Right forelimb (tissue), 1 donor: ENCODE measurements around the gene PLRG1.

Experiments
- DNase-seq: peaks from one replicate; pipeline ENCODE4 v3.0.0-alpha.2; 2018

PLRG1 gene

DNA sequence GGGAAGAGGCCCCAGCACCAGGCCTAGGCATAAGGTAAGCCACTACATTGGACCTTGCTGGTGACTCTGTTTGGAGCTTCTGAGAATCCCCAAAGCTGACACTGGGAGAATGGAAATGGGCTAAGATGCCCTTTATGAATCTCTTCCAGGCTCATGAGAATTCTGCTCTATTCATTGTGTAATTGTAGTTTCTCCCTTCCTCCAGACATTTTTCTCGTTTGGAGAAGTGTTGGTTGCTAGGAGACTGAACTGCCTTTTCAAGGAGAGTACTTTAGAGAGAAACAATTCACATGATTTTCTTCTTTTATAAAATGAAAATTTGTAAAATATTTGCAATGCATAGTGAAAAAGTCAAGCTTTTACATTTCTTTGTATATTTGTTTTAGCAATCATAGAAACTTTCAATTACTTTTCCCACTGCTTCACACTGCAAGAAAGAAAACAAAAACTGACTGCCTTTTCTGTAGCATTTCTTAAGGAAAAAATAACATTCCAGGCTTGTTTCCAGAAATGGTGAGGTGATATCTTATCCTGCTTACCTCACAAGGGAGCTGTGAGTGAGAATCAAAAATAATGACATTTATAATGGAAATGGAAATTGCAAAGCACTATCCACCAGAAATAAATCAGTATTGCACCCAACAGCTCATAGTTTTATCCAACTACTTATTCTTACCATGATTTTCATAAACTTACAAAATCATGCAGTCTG, 33.7 kb downstream of the PLRG1 start:
- no peak for DNase-seq

DNA sequence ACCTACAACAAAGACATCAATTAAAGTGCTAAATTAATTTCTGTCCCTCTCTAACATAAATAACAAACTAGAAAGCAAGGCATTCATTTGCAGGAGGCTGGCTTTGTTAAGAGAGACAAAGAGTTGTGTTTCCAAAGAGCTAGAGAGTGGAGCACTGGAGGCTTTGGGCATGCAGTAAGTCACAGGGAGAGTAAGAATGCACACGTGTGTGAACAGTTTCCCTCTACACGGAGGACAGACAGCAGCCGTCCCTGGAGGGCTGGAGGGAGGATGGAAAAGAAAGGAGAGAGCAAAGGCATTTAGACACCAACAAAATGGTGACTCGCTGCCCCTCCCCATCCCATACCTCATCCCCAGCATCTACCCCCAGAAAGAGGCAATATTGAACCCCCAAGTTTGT, 38.2 kb downstream of the PLRG1 start:
- DNase-seq = no peak

DNA sequence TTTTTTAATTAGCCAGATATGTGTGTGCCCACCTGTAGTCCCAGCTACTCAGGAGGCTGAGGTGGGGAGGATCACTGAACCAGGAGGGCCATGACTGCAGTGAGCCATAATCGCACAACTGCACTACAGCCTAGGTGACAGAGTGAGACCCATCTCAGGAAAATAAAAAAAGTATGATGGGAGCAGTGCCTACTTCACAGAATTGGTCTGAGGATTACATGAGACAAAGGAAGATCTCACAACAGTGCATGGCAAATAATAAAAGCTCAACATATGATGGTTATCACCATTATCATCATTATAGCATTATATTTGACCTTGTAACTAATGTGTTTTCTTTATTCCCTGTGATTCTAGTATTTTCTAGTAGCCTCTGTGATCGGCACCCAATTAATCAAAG, 38.7 kb downstream of the PLRG1 start:
- no peak for DNase-seq

DNA sequence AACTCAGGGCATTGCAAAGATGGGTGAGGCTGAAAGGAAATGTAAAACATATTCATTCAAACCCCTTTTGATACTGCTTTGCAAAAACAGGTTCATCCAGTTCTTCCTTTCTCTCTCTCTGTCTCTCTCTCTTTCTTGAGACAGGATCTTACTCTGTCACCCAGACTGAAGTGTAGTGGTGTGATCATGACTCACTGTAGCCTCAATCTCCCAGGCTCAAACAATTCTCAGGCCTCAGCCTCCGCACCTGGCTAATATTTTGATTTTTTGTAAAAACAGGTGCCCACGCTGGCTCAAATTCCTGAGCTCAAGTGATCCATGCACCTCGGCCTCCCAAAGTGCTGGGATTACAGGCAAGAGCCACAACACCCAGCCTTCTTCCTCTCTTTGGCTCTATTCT, 43.0 kb downstream of the PLRG1 start:
- no peak for DNase-seq

DNA sequence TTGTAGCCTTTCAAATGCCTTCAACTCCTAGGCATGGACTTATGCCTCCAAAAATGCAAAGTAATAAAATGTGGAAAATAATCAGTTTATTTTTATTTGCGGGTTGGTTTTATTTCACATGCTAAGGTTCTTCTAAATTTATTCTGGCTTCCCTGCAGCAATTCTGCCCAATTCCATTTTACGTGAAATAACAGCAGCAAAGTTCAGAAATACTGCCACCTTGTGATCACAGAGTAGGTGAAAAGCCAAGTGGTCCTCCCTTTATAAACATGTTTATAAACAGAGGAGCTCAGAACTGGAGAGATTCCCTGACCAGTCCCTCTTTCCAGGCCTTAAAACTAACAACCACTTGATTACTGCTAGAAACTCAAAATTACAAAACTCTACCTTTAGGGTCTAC, 43.9 kb downstream of the PLRG1 start:
- no peak for DNase-seq

DNA sequence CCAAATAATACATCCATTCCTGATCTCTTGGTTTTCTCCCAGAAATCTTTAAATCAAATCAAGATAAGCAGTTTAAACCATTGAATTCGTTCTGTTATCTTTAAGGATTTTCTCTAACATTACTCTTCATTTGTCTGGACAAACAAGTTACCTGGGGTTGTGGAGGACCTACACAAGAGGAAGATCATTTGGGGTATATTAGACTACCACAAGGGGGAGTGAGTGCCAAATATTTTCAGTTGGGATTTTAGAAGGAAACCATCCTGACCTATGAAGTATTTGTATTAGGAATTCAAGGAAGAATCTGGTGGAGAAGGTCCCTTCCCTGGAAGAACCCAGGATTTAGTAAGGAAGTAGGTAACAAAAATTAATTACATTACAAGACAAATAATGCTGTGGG, 46.6 kb downstream of the PLRG1 start:
- no peak for DNase-seq

DNA sequence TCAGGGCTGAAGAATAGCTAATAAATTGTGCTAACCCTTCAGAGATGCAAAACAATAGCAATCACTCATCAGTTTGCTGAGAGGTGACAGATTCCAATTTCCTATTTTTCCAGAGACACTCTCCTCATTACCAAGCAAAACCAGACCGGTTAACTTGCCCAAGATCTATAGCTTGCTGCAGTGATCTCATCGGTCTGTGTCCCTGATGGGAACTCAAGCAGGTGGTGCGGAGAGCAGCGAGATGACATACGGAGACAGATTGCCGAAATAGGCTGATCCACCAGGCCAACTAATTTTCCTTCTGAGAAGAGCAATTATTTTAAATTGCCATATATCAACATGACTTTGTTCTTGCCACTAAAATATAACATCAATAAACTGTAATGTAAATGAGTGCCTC, 48.1 kb downstream of the PLRG1 start:
- no peak for DNase-seq

DNA sequence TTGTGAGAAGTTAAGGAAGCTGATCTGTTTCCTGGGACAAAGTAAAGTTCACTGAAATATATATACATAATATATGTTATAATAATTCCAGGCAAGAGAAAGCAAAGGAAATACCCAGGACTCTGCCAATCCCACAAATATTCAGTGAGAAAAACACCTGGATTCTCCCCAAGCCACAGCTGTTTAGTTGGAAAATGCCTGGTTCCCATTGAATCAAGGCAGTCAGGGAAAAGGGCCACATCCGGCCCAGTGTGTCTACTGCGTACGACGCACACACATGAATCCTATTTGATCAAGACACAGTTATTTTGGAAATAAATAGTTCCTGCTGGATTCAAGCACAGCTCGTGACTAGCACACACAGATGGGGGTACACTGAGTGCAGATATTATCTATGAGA, 52.3 kb downstream of the PLRG1 start:
- DNase-seq = peak; percentile 61

DNA sequence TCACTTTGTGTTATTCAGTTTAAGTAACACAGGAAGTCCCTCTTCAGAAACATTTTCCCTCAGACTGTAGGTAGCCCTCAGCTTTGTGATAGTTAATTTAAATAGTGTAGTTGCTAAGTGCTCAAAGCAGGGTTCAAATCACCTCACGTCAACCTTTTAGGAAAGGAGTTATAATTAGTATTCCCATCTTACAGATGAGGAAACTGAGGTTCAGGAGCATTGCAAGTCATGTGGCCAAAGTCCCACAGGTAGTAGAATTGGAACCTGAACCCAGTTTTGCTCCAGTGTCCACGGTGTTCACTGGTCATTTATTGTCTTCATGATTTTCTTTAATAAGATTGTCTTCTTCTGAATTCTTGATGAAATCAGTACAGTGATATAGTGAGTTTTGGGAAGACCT, 54.3 kb downstream of the PLRG1 start:
- no peak for DNase-seq

DNA sequence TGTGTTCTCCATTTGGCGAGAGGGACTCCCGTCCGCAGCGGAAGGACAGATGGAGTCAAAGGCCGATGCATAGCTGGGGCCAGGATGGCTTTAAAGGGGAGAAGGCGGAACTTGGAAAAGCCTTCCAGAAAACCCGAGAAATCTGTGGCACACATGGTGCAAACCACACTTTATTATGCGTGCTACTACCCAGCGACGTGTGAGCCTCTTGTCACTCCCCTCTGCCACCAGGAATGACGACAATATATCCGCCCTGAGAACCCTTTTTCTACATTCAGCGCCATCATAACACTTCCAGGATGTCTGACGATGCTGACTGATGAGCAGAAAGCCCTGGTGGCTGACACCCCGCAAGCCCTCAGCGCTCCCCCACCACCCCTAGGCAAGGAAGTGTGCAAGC, 57.9 kb downstream of the PLRG1 start:
- peak; percentile 60 for DNase-seq

DNA sequence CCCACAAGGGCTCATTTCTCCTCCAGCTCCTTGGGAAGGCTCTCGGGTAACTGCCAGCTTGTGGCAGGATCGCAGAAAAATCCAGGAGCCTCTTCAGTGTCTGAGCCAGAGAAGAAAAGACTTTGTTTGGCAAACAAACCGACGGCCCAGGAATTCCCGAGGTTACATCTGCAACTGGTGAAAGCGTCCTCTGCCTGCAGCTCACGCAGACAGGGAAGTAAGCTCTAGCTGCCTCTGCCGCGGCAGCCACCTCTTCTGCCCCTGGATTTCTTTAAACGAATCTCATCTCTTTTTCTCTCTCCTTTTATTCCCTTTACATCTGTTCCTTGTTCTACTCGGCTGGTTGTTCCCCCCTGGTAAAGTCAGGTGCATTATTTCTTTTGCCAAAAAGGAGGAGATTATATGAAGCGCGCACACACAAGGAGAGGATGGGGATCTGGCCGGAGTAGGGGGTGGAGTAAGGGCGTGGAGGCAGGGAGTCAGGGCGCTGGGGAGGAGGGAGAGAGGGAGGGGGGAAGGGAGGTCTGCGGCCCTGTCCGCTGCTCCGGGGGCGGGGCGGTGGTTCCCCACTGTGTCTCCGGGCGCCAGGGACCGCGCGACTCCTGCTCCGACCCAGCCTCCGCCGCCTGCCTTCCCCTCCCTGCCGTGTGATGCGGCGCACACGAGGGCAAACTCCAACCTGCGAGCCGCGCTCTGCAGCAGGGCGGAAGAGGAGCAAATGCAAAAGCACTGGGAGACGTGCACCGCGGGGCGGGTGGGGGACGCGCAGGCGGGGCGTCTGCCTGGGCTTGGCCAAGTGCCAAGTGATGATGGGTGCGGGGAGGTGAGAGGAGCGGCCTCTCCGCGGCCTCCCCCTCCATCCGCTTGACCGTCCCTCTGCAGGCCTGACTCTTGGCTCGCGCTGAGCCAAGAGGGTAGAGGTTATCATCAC, 58.6 kb downstream of the PLRG1 start, which contains the start of gene DCHS2:
Gene DCHS2 (minus strand): TSS at position 459 of the 931 bp plus-strand sequence. CDS start 444 bp downstream, at position 15.
- DNase-seq = peak; percentile 72

DNA sequence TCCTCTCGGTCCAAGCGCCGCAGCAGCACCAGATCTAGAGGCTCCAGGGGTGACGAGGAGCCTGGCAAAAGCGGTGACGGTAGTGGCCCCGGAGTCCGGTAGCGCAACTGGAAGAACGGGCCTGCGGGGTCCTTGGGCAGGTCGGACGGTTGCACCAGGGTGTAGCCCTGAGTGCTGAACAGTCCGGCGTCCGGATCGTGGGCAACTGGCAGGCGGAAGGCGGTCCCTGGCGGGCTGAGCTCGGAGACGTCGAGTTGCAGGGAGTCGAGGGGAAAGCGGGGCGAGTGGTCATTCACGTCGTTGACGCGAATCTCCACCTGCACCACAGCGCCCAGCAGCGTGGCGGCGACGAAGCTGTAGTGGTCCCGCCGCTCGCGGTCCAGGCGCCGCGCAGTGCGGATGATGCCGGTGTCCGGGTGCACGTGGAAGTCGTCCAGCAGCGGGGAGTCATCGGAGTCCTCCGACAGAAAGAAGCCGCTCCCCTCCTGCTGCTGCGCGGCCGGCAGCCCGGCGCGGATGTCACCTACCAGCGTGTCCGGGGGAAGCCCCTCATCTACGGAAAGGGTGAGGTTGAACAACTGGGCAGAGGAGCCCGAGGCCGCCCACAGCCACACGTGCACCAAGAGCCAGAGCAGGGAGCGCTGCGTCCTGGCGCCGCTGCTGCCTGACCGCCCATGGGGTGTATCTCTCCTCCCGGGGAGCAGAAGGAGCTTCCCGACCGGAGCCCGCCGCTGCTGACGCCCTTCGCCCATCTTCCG, 59.4 kb downstream of the PLRG1 start:
- peak; percentile 61 for DNase-seq

DNA sequence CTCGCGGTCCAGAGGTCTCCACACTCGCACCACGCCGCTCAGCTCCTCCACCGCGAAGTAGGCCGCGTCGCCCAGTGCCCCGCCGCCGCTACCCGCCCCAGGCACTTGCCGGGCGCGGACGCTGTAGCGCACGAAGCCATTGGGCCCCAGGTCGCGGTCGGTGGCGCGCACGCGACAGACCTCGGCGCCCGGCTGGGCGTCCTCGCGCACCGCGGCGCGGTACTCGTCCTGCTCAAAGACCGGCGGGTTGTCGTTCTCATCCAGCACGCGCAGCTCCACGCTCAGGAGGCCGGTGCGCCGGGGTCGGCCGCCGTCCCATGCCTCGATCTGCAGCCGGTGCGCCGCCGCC, 60.0 kb downstream of the PLRG1 start:
- no peak for DNase-seq

DNA sequence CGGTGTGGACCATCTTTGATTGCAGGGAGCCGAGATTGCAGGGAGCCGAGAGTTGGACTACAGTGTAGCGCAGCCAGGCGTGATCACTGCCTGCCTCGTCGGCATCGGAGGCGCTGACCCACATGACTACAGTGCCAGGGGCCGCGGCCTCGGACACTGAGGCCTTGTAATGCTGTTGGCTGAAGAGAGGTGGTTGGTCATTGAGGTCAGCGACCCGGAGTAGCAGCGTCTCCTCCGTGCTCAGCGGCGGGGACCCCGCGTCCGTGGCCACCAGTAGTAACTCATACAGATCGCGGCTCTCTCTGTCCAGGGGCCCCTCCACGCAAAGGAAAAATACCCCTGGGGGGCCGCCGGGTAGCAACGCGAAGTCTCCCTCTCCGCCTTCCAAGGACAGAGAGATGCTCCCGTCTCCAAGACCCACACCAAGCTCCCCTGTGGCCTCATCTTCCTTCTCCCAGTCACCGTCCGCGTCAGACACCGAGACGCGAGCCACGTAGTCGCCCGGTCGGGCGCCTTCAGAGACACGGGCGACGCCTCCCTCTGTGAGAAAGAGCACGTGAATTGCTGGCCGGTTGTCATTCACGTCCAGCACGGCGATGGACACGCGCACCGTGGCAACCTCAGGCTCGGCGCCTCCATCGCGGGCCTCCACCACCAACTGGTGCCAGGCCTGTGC, 60.5 kb downstream of the PLRG1 start:
- DNase-seq = no peak

DNA sequence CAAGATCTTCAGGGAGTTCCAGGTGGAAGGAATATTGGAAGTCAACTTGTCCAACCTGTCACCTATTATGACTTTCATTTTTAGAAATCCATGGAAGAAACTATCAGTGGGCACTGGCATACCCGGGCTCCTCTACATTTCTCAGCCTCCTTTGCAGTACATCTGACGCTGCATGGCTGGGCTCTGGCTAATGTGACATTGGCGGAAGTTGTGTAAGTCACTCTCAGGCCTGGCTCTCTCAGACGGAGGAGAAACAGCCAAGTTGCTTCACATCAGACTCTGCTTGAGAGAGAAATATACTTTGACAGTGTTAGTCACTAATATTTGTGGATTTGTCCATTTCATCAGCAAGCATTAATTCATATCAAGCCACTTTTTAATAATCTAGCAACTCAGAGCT, 63.1 kb downstream of the PLRG1 start:
- no peak for DNase-seq

DNA sequence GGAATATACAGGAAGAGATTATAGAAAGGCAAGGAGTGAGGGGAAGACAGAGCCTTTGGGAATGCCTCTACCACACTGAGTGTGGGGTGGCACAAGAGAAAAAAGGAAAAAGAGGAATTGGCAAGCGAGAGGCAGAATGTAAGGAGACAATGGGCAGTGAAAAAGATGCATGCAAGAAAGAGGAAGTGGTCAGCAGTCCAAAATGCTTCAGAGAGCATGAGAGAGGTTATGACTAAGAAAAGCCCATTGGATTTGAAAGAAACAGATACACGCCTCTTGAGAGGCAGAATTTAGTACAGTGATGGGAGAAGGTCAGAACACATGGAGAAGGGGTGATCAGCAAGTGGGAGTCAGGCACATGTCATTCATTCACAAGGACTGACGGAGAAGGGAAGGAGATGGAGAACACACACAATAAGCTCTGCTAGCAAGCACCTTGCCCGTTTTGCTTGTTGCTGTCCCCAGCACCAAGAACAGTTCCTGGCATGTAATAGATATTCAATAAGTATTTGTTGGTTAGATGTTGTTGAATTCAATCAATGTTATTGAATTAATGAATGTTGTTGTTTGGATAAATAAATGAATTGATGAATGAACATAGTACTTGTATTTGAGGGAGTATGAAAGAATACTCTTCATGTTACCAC, 65.0 kb downstream of the PLRG1 start:
- no peak for DNase-seq
